ENCODE results near the gene FALEC.

FALEC gene

GRCh38 chr1:150576367-150576711, 60.8 kb downstream of the FALEC start:
- no peak for ATAC-seq (ENCODE audit: low read depth)
- no peak for DNase-seq (ENCODE audit: low spot score)
- Histone ChIP-seq H3K4me1 (ENCODE audit: insufficient read depth, poor library complexity, severe bottlenecking) (peaks cover 44% of the 10 kb centered on the region), H3K36me3 (ENCODE audit: low read depth) (peaks cover 69% of the 10 kb centered on the region), H3K9me3 (ENCODE audit: severe bottlenecking) (no peaks in the 10 kb centered on the region), H3K27me3 (ENCODE audit: insufficient read depth, poor library complexity, severe bottlenecking) (no peaks in the 10 kb centered on the region), H3K4me3 (ENCODE audit: severe bottlenecking) (peak overlapping the region; percentile 73), H3K27ac (ENCODE audit: poor library complexity, severe bottlenecking) (peak overlapping the region; percentile 100)
- TF ChIP-seq CTCF (IDR thresholded peaks at IDR 0.05; ENCODE audit: poor library complexity, severe bottlenecking), result no peak

- DNase-seq (ENCODE audit: low spot score) (no peak), ATAC-seq (ENCODE audit: low read depth) (no peak)
- no peaks in the 10 kb centered on the region for H3K9me3 ChIP-seq (ENCODE audit: severe bottlenecking)
- peaks cover 44% of the 10 kb centered on the region for H3K4me1 ChIP-seq (ENCODE audit: insufficient read depth, poor library complexity, severe bottlenecking)
- H3K27me3 ChIP-seq (ENCODE audit: insufficient read depth, poor library complexity, severe bottlenecking), result no peaks in the 10 kb centered on the region
- peaks cover 69% of the 10 kb centered on the region for H3K36me3 ChIP-seq (ENCODE audit: low read depth)
- no peak for TF ChIP-seq CTCF (IDR thresholded peaks at IDR 0.05; ENCODE audit: poor library complexity, severe bottlenecking)
- peak overlapping the region; percentile 100 for H3K27ac ChIP-seq (ENCODE audit: poor library complexity, severe bottlenecking)
- H3K4me3 ChIP-seq (ENCODE audit: severe bottlenecking), result peak overlapping the region; percentile 73
Measured at GRCh38 chr1:150576794-150577556, 61.4 kb downstream of the FALEC start.

GRCh38 chr1:150577557-150578271, 62.2 kb downstream of the FALEC start:
- DNase-seq (ENCODE audit: low spot score), result no peak
- H3K27ac ChIP-seq (ENCODE audit: poor library complexity, severe bottlenecking), result peak overlapping the region; percentile 100
- peaks cover 65% of the 10 kb centered on the region for H3K36me3 ChIP-seq (ENCODE audit: low read depth)

GRCh38 chr1:150578272-150579109, 62.9 kb downstream of the FALEC start:
- Histone ChIP-seq H3K4me3 (ENCODE audit: severe bottlenecking) (peak overlapping the region; percentile 73), H3K9me3 (ENCODE audit: severe bottlenecking) (no peaks in the 10 kb centered on the region), H3K27ac (ENCODE audit: poor library complexity, severe bottlenecking) (peak overlapping the region; percentile 100), H3K4me1 (ENCODE audit: insufficient read depth, poor library complexity, severe bottlenecking) (peaks cover 32% of the 10 kb centered on the region), H3K27me3 (ENCODE audit: insufficient read depth, poor library complexity, severe bottlenecking) (no peaks in the 10 kb centered on the region), H3K36me3 (ENCODE audit: low read depth) (peaks cover 58% of the 10 kb centered on the region)
- peak; percentile 70 for DNase-seq (ENCODE audit: low spot score)
- peak; percentile 37 for ATAC-seq (ENCODE audit: low read depth)
- TF ChIP-seq CTCF (IDR thresholded peaks at IDR 0.05; ENCODE audit: poor library complexity, severe bottlenecking), result no peak

More at GRCh38 chr1:150577557-150578271, 62.2 kb downstream of the FALEC start:
- H3K9me3 ChIP-seq (ENCODE audit: severe bottlenecking), result no peaks in the 10 kb centered on the region
- TF ChIP-seq CTCF (IDR thresholded peaks at IDR 0.05; ENCODE audit: poor library complexity, severe bottlenecking), result no peak
- H3K4me1 ChIP-seq (ENCODE audit: insufficient read depth, poor library complexity, severe bottlenecking), result peaks cover 40% of the 10 kb centered on the region
- no peak for ATAC-seq (ENCODE audit: low read depth)
- peak overlapping the region; percentile 73 for H3K4me3 ChIP-seq (ENCODE audit: severe bottlenecking)
- no peaks in the 10 kb centered on the region for H3K27me3 ChIP-seq (ENCODE audit: insufficient read depth, poor library complexity, severe bottlenecking)
